Type B pancreatic cell (in vitro differentiated cells): Measurements from ENCODE around the gene ACSL1. TPM values are rescaled to one million over a fixed set of nuclear protein-coding genes. Genes with fewer than 3 reads are reported as not detected.

Experiments used
- DNase-seq: peaks from one replicate; pipeline ENCODE4 v3.0.0; 2021; ENCODE audit warnings: mixed read lengths; ENCODE audit not compliant: unreplicated experiment; ENCODE audit errors: extremely low spot score
- H3K27ac Mint-ChIP-seq: 2 replicates; pipeline ENCODE4 v1.8.0; 2021; ENCODE audit warnings: mild to moderate bottlenecking, mixed read lengths
- H3K27me3 Mint-ChIP-seq: 2 replicates; pipeline ENCODE4 v1.8.0; 2021; ENCODE audit warnings: mixed read lengths
- H3K36me3 Mint-ChIP-seq: 2 replicates; pipeline ENCODE4 v1.8.0; 2021; ENCODE audit warnings: mixed read lengths
- H3K4me1 Mint-ChIP-seq: one replicate; pipeline ENCODE4 v1.8.0; 2021; ENCODE audit warnings: mixed read lengths; ENCODE audit not compliant: unreplicated experiment
- H3K4me3 Mint-ChIP-seq: 2 replicates; pipeline ENCODE4 v1.8.0; 2021; ENCODE audit warnings: mild to moderate bottlenecking, mixed read lengths
- H3K9me3 Mint-ChIP-seq: 2 replicates; pipeline ENCODE4 v1.8.0; 2021; ENCODE audit warnings: mixed read lengths
- total RNA-seq: library from RNA; stranded (reverse); gene quantifications from 2 replicates; pipeline ENCODE4 v1.2.1, GENCODE V29; 2021; ENCODE audit warnings: low replicate concordance
- TF ChIP-seq, protein P1 (sequence below): fragments of 200-600 bp; sonication (generic); conservative IDR thresholded peaks from 2 replicates; pipeline ENCODE4 v1.5.0; 2021; ENCODE audit warnings: antibody characterized with exemption, mild to moderate bottlenecking

ACSL1 gene
- total RNA-seq, 1 donor from 2014 or later = 89.0 TPM

GRCh38 chr4:184734758-184735157 lies 91.0 kb downstream of the ACSL1 start:
- Mint-ChIP-seq H3K36me3 (peaks cover 3% of the 10 kb centered on the region), H3K27ac (peak overlapping the region; percentile 99), H3K27me3 (no peaks in the 10 kb centered on the region), H3K9me3 (no peaks in the 10 kb centered on the region), H3K4me1 (peaks cover 19% of the 10 kb centered on the region), H3K4me3 (peak overlapping the region; percentile 99)
- TF ChIP-seq, protein P1, sequence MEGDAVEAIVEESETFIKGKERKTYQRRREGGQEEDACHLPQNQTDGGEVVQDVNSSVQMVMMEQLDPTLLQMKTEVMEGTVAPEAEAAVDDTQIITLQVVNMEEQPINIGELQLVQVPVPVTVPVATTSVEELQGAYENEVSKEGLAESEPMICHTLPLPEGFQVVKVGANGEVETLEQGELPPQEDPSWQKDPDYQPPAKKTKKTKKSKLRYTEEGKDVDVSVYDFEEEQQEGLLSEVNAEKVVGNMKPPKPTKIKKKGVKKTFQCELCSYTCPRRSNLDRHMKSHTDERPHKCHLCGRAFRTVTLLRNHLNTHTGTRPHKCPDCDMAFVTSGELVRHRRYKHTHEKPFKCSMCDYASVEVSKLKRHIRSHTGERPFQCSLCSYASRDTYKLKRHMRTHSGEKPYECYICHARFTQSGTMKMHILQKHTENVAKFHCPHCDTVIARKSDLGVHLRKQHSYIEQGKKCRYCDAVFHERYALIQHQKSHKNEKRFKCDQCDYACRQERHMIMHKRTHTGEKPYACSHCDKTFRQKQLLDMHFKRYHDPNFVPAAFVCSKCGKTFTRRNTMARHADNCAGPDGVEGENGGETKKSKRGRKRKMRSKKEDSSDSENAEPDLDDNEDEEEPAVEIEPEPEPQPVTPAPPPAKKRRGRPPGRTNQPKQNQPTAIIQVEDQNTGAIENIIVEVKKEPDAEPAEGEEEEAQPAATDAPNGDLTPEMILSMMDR = no peak
- DNase-seq = no peak

DNA sequence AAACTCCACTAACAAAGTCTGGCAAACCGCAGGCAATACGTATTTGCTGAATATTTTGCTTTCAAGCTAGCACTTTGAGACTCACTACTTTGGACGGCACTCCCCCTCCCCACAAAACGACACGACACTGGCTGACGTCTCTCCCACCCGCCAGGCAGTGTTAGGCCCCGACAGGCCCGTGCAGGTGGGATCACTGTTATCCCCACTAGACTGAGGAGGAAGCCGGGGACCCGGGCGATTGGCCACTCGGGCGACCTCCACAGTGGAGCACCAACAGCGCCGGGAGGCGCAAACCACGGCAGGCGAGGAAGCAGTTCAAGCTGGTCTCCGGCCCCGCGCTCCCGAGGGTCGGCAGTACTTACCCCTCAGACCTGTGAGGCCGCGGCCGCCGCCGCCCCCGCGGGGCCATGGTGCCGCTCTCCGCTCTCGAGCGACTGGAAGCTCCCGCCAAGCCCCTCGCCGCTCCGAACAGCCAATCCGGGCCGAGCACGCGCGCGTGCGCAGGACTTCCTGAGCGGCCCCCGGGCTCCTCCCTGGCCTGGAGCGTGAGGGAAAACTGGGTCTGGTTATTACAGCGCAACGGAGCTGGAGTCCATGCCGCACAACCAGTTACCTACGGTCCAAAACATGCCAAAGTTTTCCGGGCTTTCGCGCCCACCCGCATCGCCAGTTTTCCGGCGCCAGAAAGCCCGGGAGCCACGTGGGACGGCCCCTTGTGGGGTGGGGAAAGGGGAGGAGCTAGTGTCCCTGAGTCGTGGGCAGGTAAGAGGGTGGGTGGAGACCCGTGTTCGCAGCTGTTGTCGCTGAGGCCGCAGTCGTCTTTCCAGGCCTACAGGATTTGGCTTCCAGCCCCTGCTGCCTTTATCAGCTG lies 91.9 kb downstream of the ACSL1 start, which contains the start of gene CENPU:
CENPU (minus strand) TSS at position 443 of the 871 bp plus-strand sequence; CDS start at position 409, 34 bp downstream.
- Mint-ChIP-seq H3K27ac (peak within 1 kb of the TSS; percentile 99), H3K4me1 (peaks cover 19% of the 10 kb centered on the region), H3K27me3 (no peaks in the 10 kb centered on the region), H3K4me3 (peak within 1 kb of the TSS; percentile 99), H3K36me3 (peaks cover 3% of the 10 kb centered on the region), H3K9me3 (no peaks in the 10 kb centered on the region)
- peak; percentile 99 for DNase-seq
- TF ChIP-seq, protein P1 = no peak

DNA sequence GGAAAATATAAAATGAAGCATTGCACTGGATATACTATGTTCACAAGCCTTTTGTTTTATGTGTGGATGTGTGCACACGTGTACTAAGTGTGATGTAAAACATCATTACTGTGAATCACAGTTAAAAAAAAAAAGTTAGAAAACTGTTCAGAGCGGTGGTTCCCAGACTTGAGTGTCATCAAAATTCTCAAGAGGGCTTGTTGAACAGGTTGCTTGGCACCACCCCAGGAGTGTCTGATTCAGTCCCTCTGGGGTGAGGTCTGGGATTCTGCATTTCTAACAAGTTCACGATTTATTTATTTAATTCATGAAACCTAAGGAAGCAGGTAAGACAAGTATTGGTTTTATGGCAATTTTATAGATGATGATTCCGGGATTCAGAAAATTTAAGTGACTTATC lies 93.6 kb downstream of the ACSL1 start:
- Mint-ChIP-seq H3K36me3 (peaks cover 15% of the 10 kb centered on the region), H3K27me3 (no peaks in the 10 kb centered on the region), H3K4me3 (peak overlapping the region; percentile 99)

DNA sequence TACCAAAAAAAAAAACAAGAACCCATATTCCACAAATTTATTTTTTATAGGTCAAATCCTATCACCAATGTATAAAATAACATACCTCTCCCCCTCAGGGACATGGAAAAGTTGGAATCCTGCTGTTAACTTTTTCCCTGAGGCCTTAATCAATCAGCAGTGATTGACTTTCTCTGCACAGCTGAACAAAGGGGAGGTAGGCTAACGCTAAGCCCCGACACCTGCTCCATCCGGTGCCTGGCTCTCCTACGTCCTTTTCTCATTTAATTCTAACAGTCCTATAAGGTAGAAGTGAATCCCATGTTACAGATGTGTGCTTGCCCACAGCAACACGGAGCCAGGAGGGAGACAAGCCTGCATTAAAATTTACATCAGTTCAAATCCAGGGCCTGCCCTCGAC lies 94.7 kb downstream of the ACSL1 start:
- Mint-ChIP-seq H3K4me1 (peaks cover 19% of the 10 kb centered on the region), H3K4me3 (peak overlapping the region; percentile 30), H3K27ac (peak overlapping the region; percentile 27), H3K9me3 (no peaks in the 10 kb centered on the region), H3K27me3 (no peaks in the 10 kb centered on the region), H3K36me3 (peaks cover 20% of the 10 kb centered on the region)
- TF ChIP-seq, protein P1 = no peak
- no peak for DNase-seq

More for the DNA sequence above, 93.6 kb downstream of the ACSL1 start:
- TF ChIP-seq, protein P1 = no peak
- H3K9me3 Mint-ChIP-seq = no peaks in the 10 kb centered on the region
- peak overlapping the region; percentile 99 for H3K27ac Mint-ChIP-seq
- DNase-seq = no peak
- H3K4me1 Mint-ChIP-seq = peaks cover 19% of the 10 kb centered on the region

- no peak for DNase-seq
- peak overlapping the region; percentile 29 for H3K27ac Mint-ChIP-seq
- peaks cover 19% of the 10 kb centered on the region for H3K4me1 Mint-ChIP-seq
- TF ChIP-seq, protein P1 = no peak
- no peaks in the 10 kb centered on the region for H3K9me3 Mint-ChIP-seq
- no peaks in the 10 kb centered on the region for H3K27me3 Mint-ChIP-seq
- no peak overlapping the region for H3K4me3 Mint-ChIP-seq
- peaks cover 20% of the 10 kb centered on the region for H3K36me3 Mint-ChIP-seq
These were observed 95.8 kb downstream of the ACSL1 start for GRCh38 chr4:184729946-184730345.
